H1 (cell line): ENCODE measurements around the gene SLC5A4. TPM values are rescaled to one million over a fixed set of nuclear protein-coding genes. Genes with fewer than 3 reads are reported as not detected.
"Not testable (repeated sequence)": the region's sequence is repeated elsewhere in the genome, so short reads cannot be mapped to it uniquely, and the experiment has no call there.

Experiments used
- CTCF ChIA-PET: fragments of 300-600 bp; sonication (Branson Sonifier 250); formaldehyde crosslinking; loops from one replicate; lab custom pipeline; 2021; ENCODE audit not compliant: partially characterized antibody; lab: Charles Lee
- POLR2A ChIA-PET: fragments of 300-600 bp; sonication (Branson Sonifier 250); formaldehyde crosslinking; loops from one replicate; lab custom pipeline; 2021; ENCODE audit warnings: inconsistent platforms; ENCODE audit not compliant: partially characterized antibody; lab: Charles Lee
- DNase-seq, 2 experiments: peaks; one replicate each; pipeline versions ENCODE4 v3.0.0 to v3.0.0-alpha.2; 2010 to 2022; ENCODE audit warnings: low spot score in 2 of 2, low read depth in 1 of 2, mixed read lengths in 1 of 2
- FAIRE-seq: peaks from 2 replicates; lab custom pipeline; 2011; peaks lifted over from hg19 to GRCh38; lab: Jason Lieb, UNC
- H2AFZ ChIP-seq: 2 replicates; pipeline ENCODE4 v1.8.1; 2012; ENCODE audit warnings: low read length, inconsistent platforms
- H2AK5ac ChIP-seq: 2 replicates; pipeline ENCODE4 v1.6.1; 2013; ENCODE audit warnings: low read depth, low read length
- H2BK120ac ChIP-seq: replicated peaks from 2 replicates; pipeline ENCODE3; 2013; ENCODE audit warnings: low read depth, low read length, inconsistent platforms
- H2BK12ac ChIP-seq: 2 replicates; pipeline ENCODE4 v1.6.1; 2013; ENCODE audit warnings: low read depth, low read length
- H2BK15ac ChIP-seq: 2 replicates; pipeline ENCODE4 v1.6.1; 2013; ENCODE audit warnings: low read length
- H2BK20ac ChIP-seq: 2 replicates; pipeline ENCODE4 v1.6.1; 2013; ENCODE audit warnings: low read length
- H2BK5ac ChIP-seq: 2 replicates; pipeline ENCODE4 v1.6.1; 2013; ENCODE audit warnings: low read depth, low read length
- H3K14ac ChIP-seq: 2 replicates; pipeline ENCODE4 v1.6.1; 2013; ENCODE audit warnings: inconsistent platforms; ENCODE audit not compliant: insufficient read length
- H3K18ac ChIP-seq: 2 replicates; pipeline ENCODE4 v1.6.1; 2013; ENCODE audit warnings: low read length; ENCODE audit errors: extremely low read depth
- H3K23ac ChIP-seq: 2 replicates; pipeline ENCODE4 v1.6.1; 2013; ENCODE audit warnings: inconsistent platforms; ENCODE audit not compliant: insufficient read length
- H3K23me2 ChIP-seq: 2 replicates; pipeline ENCODE4 v1.6.1; 2013; ENCODE audit warnings: low read depth, low read length
- H3K27ac ChIP-seq: 2 replicates; pipeline ENCODE4 v1.6.1; 2011; ENCODE audit warnings: low read depth, low read length, inconsistent platforms
- H3K27me3 ChIP-seq, 4 experiments: replicated peaks in 1 of 4; 1 replicate in 1 of 4; 2 replicates in 3 of 4; pipeline versions ENCODE4 v1.6.1 to v1.8.1; 2011 to 2013; ENCODE audit warnings: low read length in 3 of 4, mild to moderate bottlenecking in 3 of 4, inconsistent platforms in 2 of 4, mixed read lengths in 2 of 4, moderate library complexity in 1 of 4; ENCODE audit not compliant: control insufficient read depth in 3 of 4, insufficient read depth in 3 of 4; ENCODE audit errors: extremely low read depth in 1 of 4
- H3K36me3 ChIP-seq, 4 experiments: 2 replicates each; pipeline versions ENCODE4 v1.6.1 to v1.8.1; 2011 to 2013; ENCODE audit warnings: mild to moderate bottlenecking in 4 of 4, low read length in 3 of 4, moderate library complexity in 2 of 4, control low read depth in 1 of 4, inconsistent platforms in 1 of 4; ENCODE audit not compliant: insufficient read depth in 4 of 4, control insufficient read depth in 2 of 4
- H3K4ac ChIP-seq: replicated peaks from 2 replicates; pipeline ENCODE3; 2013; ENCODE audit warnings: low read length, low read depth, mixed read lengths, inconsistent platforms; ENCODE audit not compliant: insufficient read length
- H3K4me1 ChIP-seq, 4 experiments: replicated peaks in 1 of 4; 1 replicate in 1 of 4; 2 replicates in 3 of 4; pipeline versions ENCODE4 v1.6.1 to v1.8.1; 2011 to 2013; ENCODE audit warnings: low read length in 3 of 4, inconsistent platforms in 2 of 4, mixed read lengths in 1 of 4; ENCODE audit not compliant: insufficient read depth in 4 of 4, control insufficient read depth in 3 of 4
- H3K4me2 ChIP-seq, 2 experiments: 2 replicates each; pipeline versions ENCODE4 v1.6.1 to v1.8.1; 2011 to 2013; ENCODE audit warnings: low read depth in 2 of 2, low read length in 2 of 2, control low read depth in 1 of 2, inconsistent platforms in 1 of 2, mild to moderate bottlenecking in 1 of 2; ENCODE audit not compliant: insufficient read depth in 1 of 2
- H3K4me3 ChIP-seq, 4 experiments: fragments of 200-600, 300-600 bp in 1 of 4; sonication (generic), shearing (Covaris generic), sonication (Bioruptor Twin) in 1 of 4; 2 replicates each; pipeline versions ENCODE4 v1.5.1 to v1.8.1; 2011 to 2016; ENCODE audit warnings: low read length in 4 of 4, low read depth in 3 of 4, control low read depth in 2 of 4, inconsistent platforms in 2 of 4, mild to moderate bottlenecking in 2 of 4, mixed read lengths in 1 of 4, moderate library complexity in 1 of 4; ENCODE audit not compliant: insufficient read depth in 2 of 4; ENCODE audit errors: extremely low read depth in 1 of 4
- H3K56ac ChIP-seq: replicated peaks from 2 replicates; pipeline ENCODE3; 2013; ENCODE audit warnings: low read depth, mild to moderate bottlenecking, mixed read lengths, low read length, inconsistent platforms; ENCODE audit not compliant: insufficient read length
- H3K79me1 ChIP-seq: 2 replicates; pipeline ENCODE4 v1.6.1; 2013; ENCODE audit warnings: low read depth, low read length, control low read depth
- H3K79me2 ChIP-seq, 2 experiments: 2 replicates each; pipeline versions ENCODE4 v1.6.1 to v1.8.1; 2012 to 2013; ENCODE audit warnings: low read length in 2 of 2, mild to moderate bottlenecking in 2 of 2, inconsistent platforms in 1 of 2; ENCODE audit not compliant: insufficient read depth in 2 of 2, control insufficient read depth in 1 of 2
- H3K9ac ChIP-seq, 4 experiments: replicated peaks in 1 of 4; 1 replicate in 1 of 4; 2 replicates in 3 of 4; pipeline versions ENCODE4 v1.6.1 to v1.8.1; 2011 to 2013; ENCODE audit warnings: low read depth in 3 of 4, low read length in 3 of 4, control low read depth in 2 of 4, mild to moderate bottlenecking in 2 of 4, moderate library complexity in 2 of 4, inconsistent platforms in 1 of 4; ENCODE audit errors: extremely low read depth in 1 of 4
- H3K9me3 ChIP-seq, 2 experiments: 2 replicates each; pipeline versions ENCODE4 v1.6.1 to v1.8.1; 2012 to 2013; ENCODE audit warnings: mild to moderate bottlenecking in 2 of 2, moderate library complexity in 2 of 2, control low read depth in 1 of 2, inconsistent platforms in 1 of 2, low read depth in 1 of 2, low read length in 1 of 2, mixed read lengths in 1 of 2; ENCODE audit not compliant: insufficient read depth in 2 of 2
- H4K20me1 ChIP-seq, 2 experiments: replicated peaks in 1 of 2; 2 replicates each; pipeline versions ENCODE3 to v1.8.1; 2011 to 2013; ENCODE audit warnings: inconsistent platforms in 2 of 2, low read length in 2 of 2, mild to moderate bottlenecking in 1 of 2; ENCODE audit not compliant: insufficient read depth in 2 of 2, control insufficient read depth in 1 of 2
- H4K5ac ChIP-seq: 2 replicates; pipeline ENCODE4 v1.6.1; 2013; ENCODE audit warnings: low read length, low read depth, mixed read lengths, inconsistent platforms; ENCODE audit not compliant: insufficient read length
- H4K8ac ChIP-seq: 2 replicates; pipeline ENCODE4 v1.8.0; 2013; ENCODE audit warnings: mild to moderate bottlenecking, moderate library complexity, low read length, inconsistent platforms; ENCODE audit not compliant: insufficient read depth; ENCODE audit errors: extremely low read depth
- H4K91ac ChIP-seq: replicated peaks from 2 replicates; pipeline ENCODE3; 2013; ENCODE audit warnings: low read length, mixed read lengths, inconsistent platforms; ENCODE audit not compliant: insufficient read length
- WGBS, 2 experiments: shearing (Covaris generic) in 1 of 2; methylation state at CpG; one replicate each; pipeline versions ENCODE4 v1.1.6 to v1.1.7; 2013 to 2015; ENCODE audit warnings: low lambda C conversion rate in 2 of 2, mixed read lengths in 2 of 2, inconsistent platforms in 1 of 2, low coverage in 1 of 2, missing lambda C conversion rate in 1 of 2; ENCODE audit not compliant: insufficient replicate concordance in 2 of 2, insufficient coverage in 1 of 2, insufficient read length in 1 of 2; ENCODE audit errors: extremely low coverage in 1 of 2, missing lambda C conversion rate in 1 of 2; 5-methylcytosine and 5-hydroxymethylcytosine counted together
- polyA plus RNA-seq, 7 experiments: library from polyadenylated mRNA; depleted of rRNA in 3 of 7; stranded (reverse) in 5 of 7; unstranded in 2 of 7; fragments of >200 nt in 5 of 7; fragments of 200-250 nt in 2 of 7; gene quantifications; 1 replicate in 5 of 7; 2 replicates in 1 of 7; 4 replicates in 1 of 7; pipeline versions ENCODE4 v1.2.1 to v1.2.3, GENCODE V29; 2011 to 2013; ENCODE audit warnings: missing spikeins in 2 of 7, mixed read lengths in 2 of 7
- total RNA-seq: library from RNA; stranded (reverse); fragmentation: NEBNext Ultra II Directional; extraction: Animal tissue kit (Norgen Biotek cat#: 25700); gene quantifications from 2 replicates; pipeline ENCODE4 v1.2.1, GENCODE V29; 2021

SLC5A4 gene
- total and polyA plus RNA-seq, 2 of the 8 experiments (the other 6 are each of a cell fraction or from before 2014, with no cell fraction given), result 0.17 TPM; not detected in 1

GRCh38 chr22:32275353-32275752 lies 20.2 kb upstream of the SLC5A4 start:
- H3K23me2 ChIP-seq, H2BK120ac ChIP-seq, H3K4me3 ChIP-seq, H3K14ac ChIP-seq, H3K36me3 ChIP-seq, H2BK20ac ChIP-seq, H2BK12ac ChIP-seq, FAIRE-seq, H4K5ac ChIP-seq, H4K20me1 ChIP-seq, H3K23ac ChIP-seq, H4K91ac ChIP-seq, H3K79me2 ChIP-seq, H3K4me2 ChIP-seq, H3K4ac ChIP-seq, H2AK5ac ChIP-seq, H3K79me1 ChIP-seq, H2BK15ac ChIP-seq, H2BK5ac ChIP-seq, POLR2A ChIA-PET, DNase-seq, H4K8ac ChIP-seq, H3K27ac ChIP-seq, H3K9me3 ChIP-seq, H3K18ac ChIP-seq, H3K9ac ChIP-seq, H2AFZ ChIP-seq, H3K56ac ChIP-seq, H3K27me3 ChIP-seq, H3K4me1 ChIP-seq: not testable (repeated sequence)
- 93% methylated on average over 4 of the region's 4 CpGs; no CpG with 5 or more reads in 1 of the 2 experiments for WGBS, 2 experiments
- CTCF ChIA-PET, result interaction anchor here (1.0 kb wide), 1 partner anchor 73 kb away, joined by 3 read pairs; no protein-coding TSS in a partner anchor
